GM15510 (cell line): ENCODE measurements around the gene CREG1.

Source experiments
- POLR2A ChIP-seq: IDR thresholded peaks from 3 replicates; pipeline ENCODE4 v1.6.1; 2011; ENCODE audit warnings: borderline replicate concordance; ENCODE audit not compliant: insufficient read length; ENCODE audit errors: extremely low read depth

Gene CREG1

DNA sequence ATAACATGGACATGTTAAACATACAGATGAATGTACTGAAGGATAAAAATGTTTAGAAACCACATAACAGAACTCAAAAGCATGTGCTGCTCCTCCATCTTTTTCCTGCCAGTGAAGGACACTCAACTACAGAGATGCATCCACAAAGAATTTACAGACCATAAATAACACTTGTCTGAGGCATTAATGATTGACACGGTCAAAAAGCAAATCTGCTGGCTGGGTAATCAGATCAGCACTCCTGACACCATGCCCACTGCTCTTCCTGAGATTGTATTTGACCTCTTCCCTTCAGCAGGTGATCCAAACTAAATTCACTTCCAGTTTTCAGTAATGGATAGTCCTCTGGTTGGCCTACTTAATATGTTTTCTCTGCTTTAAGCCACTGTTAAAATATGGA lies 6.6 kb downstream of the CREG1 start:
- no peak for TF ChIP-seq POLR2A

DNA sequence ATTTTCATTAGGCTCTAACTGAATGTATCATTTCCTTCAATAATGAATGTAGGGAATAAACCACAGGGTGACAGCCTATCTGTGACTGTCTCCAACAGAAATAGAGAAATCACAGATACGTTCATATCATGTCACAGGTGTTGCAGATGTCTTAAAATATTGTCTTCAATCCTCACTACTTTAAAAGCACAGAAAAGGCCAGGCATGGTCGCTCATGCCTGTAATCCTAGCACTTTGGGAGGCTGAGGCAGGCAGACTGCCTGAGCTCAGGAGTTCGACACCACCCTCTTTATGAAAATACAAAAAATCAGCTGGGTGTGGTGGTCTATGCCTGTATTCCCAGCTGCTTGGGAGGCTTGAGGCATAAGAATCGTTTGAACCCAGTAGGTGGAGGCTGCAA lies 8.2 kb downstream of the CREG1 start:
- no peak for TF ChIP-seq POLR2A

- TF ChIP-seq POLR2A: no peak
Observed at GRCh38 chr1:167544447-167545093, 9.0 kb downstream of the CREG1 start.

DNA sequence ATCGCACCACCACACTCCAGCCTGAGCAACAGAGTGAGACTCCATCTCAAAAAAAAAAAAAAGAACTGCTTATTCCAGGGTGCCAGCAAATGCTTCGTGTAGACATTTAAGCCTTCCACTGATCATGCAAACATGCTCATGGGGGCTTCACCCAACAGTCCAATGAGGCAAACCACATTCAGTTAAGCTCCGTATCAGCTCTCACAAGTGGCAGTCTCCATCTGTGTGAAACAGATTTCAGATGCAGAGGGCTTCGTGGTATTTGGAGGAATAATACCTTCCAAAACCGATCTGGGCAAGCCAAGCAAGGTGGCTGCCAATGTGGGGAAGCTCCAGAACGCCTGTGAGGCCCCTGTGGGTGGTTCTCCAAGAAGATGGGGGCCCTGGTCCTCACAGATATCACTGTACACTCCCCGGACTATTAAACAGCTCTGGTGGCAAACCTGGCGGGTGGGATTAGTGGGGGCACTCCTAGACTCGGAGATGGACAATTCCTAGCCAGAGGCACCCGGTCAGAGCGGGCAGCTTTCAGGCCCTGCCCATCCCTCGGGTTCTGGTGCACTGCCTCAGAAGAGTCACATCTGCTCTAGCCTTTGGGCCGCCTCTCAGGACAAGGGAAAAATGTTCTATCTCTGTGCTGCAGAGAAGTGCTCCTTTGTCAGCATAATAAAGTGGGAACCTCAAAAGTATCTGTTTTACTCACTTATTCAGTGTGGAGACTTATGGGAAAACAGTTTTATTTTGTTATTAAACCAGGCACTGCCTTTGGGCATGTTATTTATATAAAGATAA lies 10.2 kb downstream of the CREG1 start:
- TF ChIP-seq POLR2A: no peak

DNA sequence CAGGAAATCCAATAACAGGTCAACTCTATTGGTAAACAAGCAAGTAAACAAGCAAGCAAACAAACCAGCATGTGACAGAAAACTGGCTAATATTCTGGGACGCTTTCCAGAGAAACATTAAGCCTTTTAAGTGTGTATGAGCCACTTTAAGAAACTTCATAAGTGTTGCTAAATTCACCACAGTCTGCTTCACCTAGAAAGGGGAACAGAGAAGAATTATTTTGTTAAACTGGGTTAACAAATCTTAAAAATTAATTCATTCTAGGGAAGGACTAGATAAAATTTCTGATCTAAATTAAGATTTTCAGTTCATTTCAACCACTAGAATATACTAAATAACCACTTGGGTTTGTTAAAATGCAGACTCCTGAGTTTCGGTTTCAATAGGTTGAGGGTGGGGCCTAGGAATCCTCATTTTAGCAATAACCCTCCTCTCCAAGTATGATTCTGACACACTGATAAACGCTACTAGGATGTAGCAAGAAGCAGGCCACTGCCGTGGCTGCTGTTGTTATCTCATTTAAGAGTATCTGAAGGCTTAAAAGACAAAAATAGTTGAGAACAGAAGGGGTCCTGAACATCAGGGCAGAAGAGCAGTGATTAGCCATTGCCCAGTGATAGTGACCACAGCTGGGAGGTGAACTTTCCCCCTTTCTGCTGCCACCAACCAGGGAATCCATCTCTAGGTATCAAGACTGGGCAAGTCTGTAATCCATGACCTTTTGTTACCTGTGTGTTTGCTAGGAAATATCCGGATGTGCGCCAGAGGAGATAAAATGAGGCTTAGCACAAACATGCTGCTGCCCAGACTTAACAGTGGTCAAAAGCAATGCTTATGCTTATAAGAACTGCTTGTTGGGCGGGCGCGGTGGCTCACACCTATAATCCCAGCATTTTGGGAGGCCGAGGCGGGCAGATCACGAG lies 11.2 kb downstream of the CREG1 start:
- TF ChIP-seq POLR2A: no peak

DNA sequence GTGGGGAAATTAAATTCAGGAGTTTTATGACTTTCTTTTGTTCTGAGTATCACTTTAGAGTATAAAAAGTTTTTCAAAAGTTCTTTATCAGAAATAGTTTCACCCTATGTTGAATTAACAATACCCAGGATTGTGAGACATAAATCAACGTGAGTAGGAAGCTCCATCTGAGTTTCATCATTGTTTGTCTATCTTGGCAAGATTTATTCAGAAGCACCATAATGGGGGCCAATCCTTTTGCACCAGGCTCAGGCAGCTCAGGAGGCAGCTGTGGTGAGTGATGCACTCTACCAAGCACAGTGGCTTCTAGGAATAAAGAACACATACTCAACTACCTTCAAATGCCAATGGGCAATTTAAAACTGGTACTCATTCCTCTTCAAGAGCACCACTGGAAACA lies 12.0 kb downstream of the CREG1 start:
- TF ChIP-seq POLR2A: no peak

- no peak for TF ChIP-seq POLR2A
Observed at GRCh38 chr1:167541003-167541402, 12.6 kb downstream of the CREG1 start.

GRCh38 chr1:167538657-167539056 lies 14.9 kb downstream of the CREG1 start:
- TF ChIP-seq POLR2A: no peak

GRCh38 chr1:167533851-167534300 lies 19.7 kb downstream of the CREG1 start:
- TF ChIP-seq POLR2A: no peak

GRCh38 chr1:167532964-167533824 lies 20.4 kb downstream of the CREG1 start:
- TF ChIP-seq POLR2A: no peak

GRCh38 chr1:167532375-167532774 lies 21.2 kb downstream of the CREG1 start:
- no peak for TF ChIP-seq POLR2A

DNA sequence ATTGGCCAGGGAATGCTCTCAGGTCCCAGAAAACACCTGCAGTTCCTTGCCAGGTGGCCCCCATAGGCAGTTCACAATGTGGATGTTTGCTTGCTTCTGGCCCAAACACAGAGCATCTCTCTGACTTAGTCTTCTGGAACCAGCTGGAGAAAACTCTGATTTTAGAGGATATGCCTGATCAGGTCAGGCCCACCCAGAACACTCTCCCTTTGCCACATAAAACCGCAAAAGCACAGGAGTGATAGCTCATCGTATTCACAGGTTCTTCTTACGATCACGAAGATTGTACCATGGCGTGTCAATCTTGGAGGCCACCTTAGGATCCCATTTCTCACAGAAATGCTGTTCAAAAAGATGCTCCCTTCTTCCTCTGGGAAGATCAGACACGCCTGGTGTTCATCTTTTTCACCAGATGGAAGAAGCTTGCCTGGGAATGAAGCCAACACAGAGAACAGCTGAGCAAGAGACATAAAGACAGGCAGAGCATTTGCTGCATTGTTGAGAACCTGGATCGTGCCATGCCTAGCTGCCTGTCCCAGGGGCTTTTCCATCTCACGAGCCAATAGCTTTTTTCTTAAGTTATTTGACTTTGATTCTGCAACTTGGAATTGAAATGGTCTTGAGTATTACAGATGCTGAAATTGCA lies 23.6 kb downstream of the CREG1 start:
- TF ChIP-seq POLR2A: no peak

GRCh38 chr1:167528057-167528728 lies 25.4 kb downstream of the CREG1 start:
- TF ChIP-seq POLR2A: no peak
